Measurements from ENCODE around the gene KDM4C.
"Not testable (repeated sequence)": the region's sequence is repeated elsewhere in the genome, so short reads cannot be mapped to it uniquely, and the experiment has no call there.

Gene KDM4C

GRCh38 chr9:6928863-6929262 lies 171.1 kb downstream of the KDM4C start:
- DNase-seq (ENCODE audit: low read depth in 1 of 2, low spot score in 1 of 2): no peak

- no peak for DNase-seq (ENCODE audit: low read depth in 1 of 2, low spot score in 1 of 2)
Observed at GRCh38 chr9:6929441-6930215, 171.9 kb downstream of the KDM4C start.

DNA sequence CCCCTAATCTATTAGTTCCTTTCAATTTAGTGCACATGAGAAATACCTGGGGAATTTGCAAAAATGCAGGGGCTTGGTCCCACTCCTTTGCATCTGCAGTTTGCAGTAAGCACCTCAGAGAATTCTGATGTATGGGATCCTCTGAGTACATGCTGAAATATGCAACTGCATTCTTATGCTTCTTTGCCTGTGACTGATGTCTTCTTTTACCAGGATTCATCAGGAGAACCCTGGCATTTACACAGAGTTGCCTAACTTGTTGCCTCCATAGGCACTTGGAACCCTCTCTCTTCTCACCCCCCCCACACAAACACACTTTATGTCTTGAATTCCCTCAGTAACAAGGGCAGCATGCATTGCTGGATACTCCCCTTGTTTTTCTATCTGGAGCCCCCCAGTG lies 173.1 kb downstream of the KDM4C start:
- DNase-seq (ENCODE audit: low read depth in 1 of 2, low spot score in 1 of 2): no peak

GRCh38 chr9:6931913-6932312 lies 174.1 kb downstream of the KDM4C start:
- DNase-seq (ENCODE audit: low read depth in 1 of 2, low spot score in 1 of 2): peak in 1 of 2 donors; percentile 1

- no peak for DNase-seq (ENCODE audit: low read depth in 1 of 2, low spot score in 1 of 2)
Observed at GRCh38 chr9:6936103-6936502, 178.3 kb downstream of the KDM4C start.

GRCh38 chr9:6937209-6937608 lies 179.4 kb downstream of the KDM4C start:
- no peak for DNase-seq (ENCODE audit: low read depth in 1 of 2, low spot score in 1 of 2)

- no peak for DNase-seq (ENCODE audit: low read depth in 1 of 2, low spot score in 1 of 2)
Observed at GRCh38 chr9:6938447-6938846, 180.7 kb downstream of the KDM4C start.

DNA sequence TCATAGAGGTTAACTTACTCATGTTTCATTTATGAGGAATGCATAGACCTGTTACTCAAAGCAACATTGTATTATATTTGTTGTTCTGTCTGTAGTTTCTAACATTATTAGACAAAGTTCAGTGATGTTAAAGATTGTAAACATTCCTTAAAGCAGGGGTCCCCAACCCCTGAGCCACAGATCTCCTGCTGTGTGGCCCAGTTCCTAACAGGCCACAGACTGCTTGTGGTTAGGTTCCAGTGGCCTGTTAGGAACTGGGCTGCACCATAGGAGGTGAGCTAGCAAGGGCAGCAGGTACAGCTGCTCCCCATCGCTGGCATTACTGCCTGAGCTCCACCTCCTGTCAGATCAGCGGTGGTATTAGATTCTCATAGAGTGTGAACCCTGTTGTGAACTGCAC lies 181.1 kb downstream of the KDM4C start:
- no peak for DNase-seq (ENCODE audit: low read depth in 1 of 2, low spot score in 1 of 2)

GRCh38 chr9:6941501-6941900 lies 183.7 kb downstream of the KDM4C start:
- DNase-seq (ENCODE audit: low read depth in 1 of 2, low spot score in 1 of 2): no peak

- no peak for DNase-seq (ENCODE audit: low read depth in 1 of 2, low spot score in 1 of 2)
Observed at GRCh38 chr9:6942406-6942805, 184.6 kb downstream of the KDM4C start.

- DNase-seq (ENCODE audit: low read depth in 1 of 2, low spot score in 1 of 2): no peak
Observed at GRCh38 chr9:6943293-6943692, 185.5 kb downstream of the KDM4C start.

DNA sequence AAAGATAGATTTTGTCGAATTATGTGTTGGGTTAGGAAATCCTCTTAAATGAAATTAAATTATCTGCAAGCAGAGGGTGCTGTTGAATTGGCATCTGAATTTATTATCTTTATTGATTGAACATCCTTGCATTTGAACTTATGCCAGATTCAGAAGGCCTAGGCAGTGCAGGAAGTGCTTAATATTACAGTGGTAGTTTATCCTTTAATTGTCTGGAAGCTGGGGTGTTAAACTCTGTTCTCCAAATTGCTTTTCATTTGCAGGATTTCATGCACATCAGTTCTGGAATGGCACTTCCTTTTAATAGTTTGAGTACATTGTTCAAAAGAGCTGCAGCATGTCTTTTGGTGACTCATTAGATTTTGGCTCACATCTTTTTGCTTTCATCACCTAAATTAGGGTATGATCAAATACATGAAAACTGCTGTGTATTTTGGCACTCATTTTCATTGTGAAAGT lies 186.3 kb downstream of the KDM4C start:
- no peak for DNase-seq (ENCODE audit: low read depth in 1 of 2, low spot score in 1 of 2)

DNA sequence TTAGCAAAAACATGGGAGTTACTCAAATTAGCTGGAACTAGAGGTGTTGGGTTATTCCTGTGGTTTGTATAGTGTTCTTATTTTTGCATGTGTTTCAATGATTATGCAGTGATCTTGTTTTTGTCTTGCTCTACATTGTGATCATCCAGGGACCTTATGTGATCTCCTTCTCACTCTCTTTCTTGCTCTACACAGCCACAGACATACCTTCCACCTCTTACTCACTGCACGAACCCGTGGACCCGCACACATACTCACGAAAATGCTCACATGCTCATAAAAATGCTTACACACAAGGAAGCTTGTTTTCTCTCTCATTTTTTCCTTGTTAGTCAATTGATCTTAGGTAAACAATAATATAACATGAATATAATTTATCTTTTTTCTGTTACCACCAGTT lies 187.1 kb downstream of the KDM4C start:
- DNase-seq (ENCODE audit: low read depth in 1 of 2, low spot score in 1 of 2): no peak

DNA sequence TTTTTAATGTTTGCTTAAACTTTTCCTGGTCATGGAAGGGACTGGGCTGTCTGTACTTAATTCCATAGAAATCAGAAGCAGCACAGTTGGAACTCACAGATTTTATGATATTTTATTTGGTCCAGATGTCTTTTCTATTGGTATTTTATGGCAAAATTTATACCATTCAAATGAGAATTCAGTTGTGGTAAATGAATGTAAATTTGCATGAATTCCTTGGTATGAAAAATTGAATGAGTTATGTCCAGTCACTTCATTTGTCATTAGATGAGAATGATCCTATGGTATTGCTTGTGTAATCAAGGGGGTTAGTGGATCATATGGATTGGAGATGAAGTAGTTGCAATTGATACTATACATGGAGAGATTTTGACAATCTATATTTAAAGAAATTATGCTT lies 188.0 kb downstream of the KDM4C start:
- no peak for DNase-seq (ENCODE audit: low read depth in 1 of 2, low spot score in 1 of 2)

- DNase-seq (ENCODE audit: low read depth in 1 of 2, low spot score in 1 of 2): no peak
Observed at GRCh38 chr9:6946583-6947166, 188.9 kb downstream of the KDM4C start.

GRCh38 chr9:6948921-6949320 lies 191.1 kb downstream of the KDM4C start:
- DNase-seq (ENCODE audit: low read depth in 1 of 2, low spot score in 1 of 2): not testable (repeated sequence)

- DNase-seq (ENCODE audit: low read depth in 1 of 2, low spot score in 1 of 2): no peak
Observed at GRCh38 chr9:6955251-6955921, 197.6 kb downstream of the KDM4C start.

DNA sequence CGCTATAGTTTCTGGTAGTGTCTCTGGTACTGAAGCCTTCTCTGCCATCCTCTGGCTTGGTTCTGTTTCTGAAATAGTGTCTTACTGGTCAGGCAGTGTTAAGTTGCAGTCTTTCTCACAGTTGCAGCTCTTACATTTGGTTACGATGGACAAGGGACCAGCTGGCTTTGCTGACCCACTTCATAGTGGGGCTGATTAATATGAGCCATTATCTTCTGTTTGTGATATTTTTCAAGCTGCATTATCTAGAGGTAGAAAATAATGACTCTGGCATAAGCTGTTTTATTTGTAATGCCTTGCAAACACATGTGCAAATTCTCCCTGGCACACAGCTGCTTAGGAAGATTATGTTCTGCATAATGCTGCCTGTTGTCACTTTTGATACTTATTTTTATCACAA lies 199.1 kb downstream of the KDM4C start:
- no peak for DNase-seq (ENCODE audit: low read depth in 1 of 2, low spot score in 1 of 2)

DNA sequence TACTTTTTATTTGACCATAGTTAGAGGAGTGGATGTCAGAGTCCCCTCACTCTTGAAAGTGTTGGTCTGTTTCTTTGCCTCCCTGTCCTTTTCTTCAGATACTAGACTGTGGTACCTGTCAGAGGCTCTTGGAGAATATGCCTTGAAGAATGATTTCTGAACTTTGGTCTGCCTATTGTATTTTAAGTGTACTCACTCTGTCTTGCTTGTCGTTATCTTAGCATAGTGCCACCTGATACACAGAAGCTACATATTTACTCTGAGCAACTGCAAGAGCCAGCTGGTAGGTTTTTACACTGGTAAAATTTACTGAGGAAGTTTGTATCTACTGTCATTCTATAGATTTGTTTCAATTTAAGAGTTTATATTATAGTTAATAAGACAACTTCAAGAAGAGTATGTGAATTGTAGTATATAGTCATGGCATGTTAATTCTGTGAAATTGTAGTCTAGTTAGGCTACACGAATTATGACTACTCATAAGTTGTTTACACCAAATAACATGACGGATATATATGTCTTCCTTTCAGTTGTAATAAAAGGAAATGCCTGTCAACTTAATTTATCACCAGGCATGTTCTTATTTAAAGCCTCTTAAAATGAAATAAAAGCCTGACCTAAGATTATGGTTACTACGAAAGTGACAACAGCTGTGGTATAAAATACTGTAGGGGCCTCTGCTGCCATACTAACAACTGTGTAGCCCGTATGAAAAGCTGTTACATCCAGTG lies 201.7 kb downstream of the KDM4C start:
- no peak for DNase-seq (ENCODE audit: low read depth in 1 of 2, low spot score in 1 of 2)

DNA sequence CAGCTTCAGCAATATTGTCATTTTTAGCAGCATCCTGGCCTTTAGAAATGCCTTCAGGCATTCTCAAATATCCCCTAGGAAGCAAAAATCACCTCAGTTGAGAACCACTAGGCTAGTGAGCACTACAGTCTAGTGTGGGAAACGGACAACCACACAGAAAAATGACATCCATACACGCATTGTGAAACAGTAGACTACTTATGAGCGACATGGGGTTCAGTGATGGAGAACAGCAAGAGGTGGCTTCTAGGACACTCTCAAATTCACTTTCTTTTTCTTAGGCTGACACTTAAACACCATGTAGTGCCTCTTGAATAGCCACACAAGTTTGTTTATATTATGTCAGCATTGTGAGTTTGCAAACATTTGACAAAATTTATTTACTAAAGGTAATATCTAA lies 203.0 kb downstream of the KDM4C start:
- no peak for DNase-seq (ENCODE audit: low read depth in 1 of 2, low spot score in 1 of 2)

DNA sequence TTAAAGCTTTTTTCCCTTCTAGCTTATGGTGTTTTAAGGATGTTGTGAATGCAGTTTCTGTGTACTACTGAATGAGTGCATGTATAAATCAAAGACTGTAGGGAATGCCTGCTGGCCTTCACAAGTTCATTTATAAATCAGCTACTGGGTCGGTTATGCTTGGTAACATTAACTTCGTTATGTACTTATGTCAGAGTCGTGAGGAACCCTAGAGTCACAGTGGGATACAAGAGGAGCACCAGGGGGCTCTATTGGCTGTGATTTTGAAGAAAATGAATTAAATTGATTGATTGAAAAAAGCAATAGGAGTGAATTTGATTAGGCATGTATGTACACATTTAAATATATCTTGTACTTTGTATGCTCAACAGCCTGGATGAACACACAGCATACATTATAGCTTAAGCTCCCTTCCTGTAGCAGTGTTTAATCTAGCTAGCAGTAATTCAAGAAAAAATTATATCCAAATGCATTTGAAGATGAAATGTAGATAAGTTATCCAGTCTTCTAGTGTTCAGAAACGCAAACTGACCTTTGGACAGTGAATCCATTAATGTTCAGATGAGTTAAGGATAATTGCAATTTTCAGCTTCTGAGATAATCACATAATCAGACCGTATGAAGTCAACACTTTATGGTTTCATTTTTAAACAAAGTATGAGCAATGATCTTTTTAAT lies 204.2 kb downstream of the KDM4C start:
- DNase-seq (ENCODE audit: low read depth in 1 of 2, low spot score in 1 of 2): no peak
